Kidney (tissue), 14 donors: ENCODE measurements around the gene PRKAG2. TPM values are rescaled to one million over a fixed set of nuclear protein-coding genes. Genes with fewer than 3 reads are reported as not detected.

Source experiments
- DNase-seq, 5 donors: peaks; one replicate each; pipeline ENCODE4 v3.0.0-alpha.2; 2013 to 2020
- FAIRE-seq: peaks from 2 replicates; lab custom pipeline; 2012; peaks lifted over from hg19 to GRCh38; lab: Jason Lieb, UNC
- H3K27ac ChIP-seq, 2 donors: one replicate each; pipeline ENCODE4 v1.7.0; 2013; ENCODE audit warnings: low read depth in 2 of 2, low read length in 2 of 2, inconsistent platforms in 1 of 2
- H3K27me3 ChIP-seq: one replicate; pipeline ENCODE4 v1.7.1; 2013; ENCODE audit warnings: low read length, inconsistent platforms; ENCODE audit not compliant: control insufficient read depth, insufficient read depth
- H3K36me3 ChIP-seq, 3 donors: one replicate each; pipeline versions ENCODE4 v1.7.0 to v1.7.1; 2013; ENCODE audit warnings: low read length in 3 of 3, control low read depth in 1 of 3, inconsistent platforms in 1 of 3; ENCODE audit not compliant: insufficient read depth in 3 of 3, control insufficient read depth in 2 of 3
- H3K4me1 ChIP-seq, 3 donors: one replicate each; pipeline versions ENCODE4 v1.7.0 to v1.7.1; 2013; ENCODE audit warnings: low read length in 3 of 3, inconsistent platforms in 1 of 3, low read depth in 1 of 3; ENCODE audit not compliant: control insufficient read depth in 2 of 3, insufficient read depth in 2 of 3
- H3K4me3 ChIP-seq, 3 donors: one replicate each; pipeline versions ENCODE4 v1.7.0 to v1.8.1; 2013; ENCODE audit warnings: low read length in 3 of 3, control low read depth in 1 of 3, inconsistent platforms in 1 of 3
- H3K9ac ChIP-seq, 3 donors: one replicate each; pipeline versions ENCODE4 v1.7.0 to v1.7.1; 2013; ENCODE audit warnings: low read length in 3 of 3, control low read depth in 1 of 3, inconsistent platforms in 1 of 3
- H3K9me3 ChIP-seq, 3 donors: one replicate each; pipeline versions ENCODE4 v1.7.0 to v1.7.1; 2013; ENCODE audit warnings: low read length in 3 of 3, control low read depth in 1 of 3, inconsistent platforms in 1 of 3; ENCODE audit not compliant: control insufficient read depth in 2 of 3, insufficient read depth in 1 of 3
- CTCF ChIP-seq: IDR thresholded peaks from 3 replicates; pipeline ENCODE4 v1.5.1; 2012; ENCODE audit warnings: mild to moderate bottlenecking, moderate library complexity, borderline replicate concordance; ENCODE audit not compliant: insufficient read depth; ENCODE audit errors: extremely low read depth
- intact Hi-C: fragments of 100-400 bp; cut with DNase I; formaldehyde crosslinking; loops from one replicate; pipeline ENCODE4 v1.11.1; 2022
- polyA plus RNA-seq: library from polyadenylated mRNA; stranded (reverse); fragments of 350-450 nt; fragmentation: Illumina TruSeq; extraction: RNeasy Lipid Tissue Mini Kit (QIAGEN cat#74804); gene quantifications from one replicate; pipeline ENCODE4 v1.2.3, GENCODE V29; 2014; ENCODE audit warnings: low read depth, low replicate concordance; ENCODE audit not compliant: insufficient read depth
- total RNA-seq: library from RNA; stranded (reverse); fragmentation: NEBNext Ultra II Directional; extraction: Animal tissue kit (Norgen Biotek cat#: 25700); gene quantifications from one replicate; pipeline ENCODE4 v1.2.1, GENCODE V29; 2021
- donor health status: control.
- donor health status: control.
- donor health status: control.
- donor health status: control.
- donor health status: control.
- donor health status: DM: yes; HTN: yes; CAD: no.
- donor health status: Normal renal cell carcinoma (clear cell type).

The PRKAG2 gene
- total and polyA plus RNA-seq, 2 donors from 2014 or later = 40.7 to 40.9 TPM

GRCh38 chr7:151742713-151743480 lies 134.0 kb downstream of the PRKAG2 start:
- Histone ChIP-seq H3K36me3 (no peaks in the 10 kb centered on the region), H3K9ac (no peak overlapping the region), H3K27me3 (no peaks in the 10 kb centered on the region), H3K27ac (no peak overlapping the region), H3K4me1 (peaks cover 0 to 12% (median 10%) of the 10 kb centered on the region in 3 donors), H3K4me3 (no peak overlapping the region), H3K9me3 (no peaks in the 10 kb centered on the region)
- intact Hi-C loops = no loop called here
- no peak for FAIRE-seq
- DNase-seq = peak in 1 of 5 donors; percentile 37
- TF ChIP-seq CTCF = no peak

GRCh38 chr7:151741585-151741984 lies 135.3 kb downstream of the PRKAG2 start:
- H3K27ac ChIP-seq = no peak overlapping the region
- H3K4me1 ChIP-seq = peaks cover 4 to 17% (median 12%) of the 10 kb centered on the region in 3 donors
- no peak for DNase-seq
- H3K36me3 ChIP-seq = no peaks in the 10 kb centered on the region
- FAIRE-seq = no peak
- H3K27me3 ChIP-seq = no peaks in the 10 kb centered on the region
- no peak for TF ChIP-seq CTCF
- no peak overlapping the region for H3K9ac ChIP-seq
- intact Hi-C loops = no loop called here
- H3K4me3 ChIP-seq = no peak overlapping the region
- H3K9me3 ChIP-seq = no peaks in the 10 kb centered on the region

GRCh38 chr7:151740081-151740851 lies 136.6 kb downstream of the PRKAG2 start:
- no peak for TF ChIP-seq CTCF
- FAIRE-seq = no peak
- no peak overlapping the region for H3K27ac ChIP-seq
- H3K9ac ChIP-seq = no peak overlapping the region
- intact Hi-C loops = no loop called here
- no peaks in the 10 kb centered on the region for H3K27me3 ChIP-seq
- peaks cover 5 to 11% (median 10%) of the 10 kb centered on the region in 3 donors for H3K4me1 ChIP-seq
- DNase-seq = peak in 4 of 5 donors; percentile 51 to 79 (median 68)
- H3K4me3 ChIP-seq = no peak overlapping the region
- H3K9me3 ChIP-seq = no peaks in the 10 kb centered on the region
- H3K36me3 ChIP-seq = no peaks in the 10 kb centered on the region
